ENCODE data around the gene CDK18.

CDK18 gene

DNA sequence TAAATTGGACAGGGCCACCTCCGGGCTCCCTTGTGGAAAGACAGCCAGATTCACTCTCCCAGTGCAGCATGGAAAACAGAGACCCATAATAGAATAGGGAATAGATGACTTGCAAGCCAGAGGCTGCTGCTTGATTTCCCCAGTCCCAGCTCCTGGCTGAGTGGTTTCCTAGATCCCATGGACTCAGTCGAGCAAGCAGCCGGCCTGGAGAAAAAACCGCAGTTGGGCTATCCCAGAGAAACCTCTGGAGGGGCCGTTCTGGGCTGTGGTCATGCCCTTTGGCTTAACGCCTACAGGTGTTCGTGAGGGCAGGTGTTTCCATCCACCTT, 65.7 kb downstream of the CDK18 start:
- Histone ChIP-seq H4K20me1 (ENCODE audit: insufficient read depth) (no peaks in the 10 kb centered on the region), H3K79me2 (ENCODE audit: insufficient read depth, low read depth) (no peaks in the 10 kb centered on the region), H3K27me3 (ENCODE audit: insufficient read depth, low read depth) (peaks cover 40% of the 10 kb centered on the region), H3K4me2 (no peak overlapping the region), H3K27ac (no peak overlapping the region), H3K9ac (no peak overlapping the region), H3K4me1 (ENCODE audit: low read depth, poor library complexity, severe bottlenecking) (no peaks in the 10 kb centered on the region), H2AFZ (ENCODE audit: low read depth) (no peak overlapping the region), H3K36me3 (ENCODE audit: insufficient read depth) (no peaks in the 10 kb centered on the region), H3K4me3 (IDR thresholded peaks at IDR 0.05; ENCODE audit: insufficient read depth, low read depth, low read length) (no peak overlapping the region)
- TF ChIP-seq, protein P1, sequence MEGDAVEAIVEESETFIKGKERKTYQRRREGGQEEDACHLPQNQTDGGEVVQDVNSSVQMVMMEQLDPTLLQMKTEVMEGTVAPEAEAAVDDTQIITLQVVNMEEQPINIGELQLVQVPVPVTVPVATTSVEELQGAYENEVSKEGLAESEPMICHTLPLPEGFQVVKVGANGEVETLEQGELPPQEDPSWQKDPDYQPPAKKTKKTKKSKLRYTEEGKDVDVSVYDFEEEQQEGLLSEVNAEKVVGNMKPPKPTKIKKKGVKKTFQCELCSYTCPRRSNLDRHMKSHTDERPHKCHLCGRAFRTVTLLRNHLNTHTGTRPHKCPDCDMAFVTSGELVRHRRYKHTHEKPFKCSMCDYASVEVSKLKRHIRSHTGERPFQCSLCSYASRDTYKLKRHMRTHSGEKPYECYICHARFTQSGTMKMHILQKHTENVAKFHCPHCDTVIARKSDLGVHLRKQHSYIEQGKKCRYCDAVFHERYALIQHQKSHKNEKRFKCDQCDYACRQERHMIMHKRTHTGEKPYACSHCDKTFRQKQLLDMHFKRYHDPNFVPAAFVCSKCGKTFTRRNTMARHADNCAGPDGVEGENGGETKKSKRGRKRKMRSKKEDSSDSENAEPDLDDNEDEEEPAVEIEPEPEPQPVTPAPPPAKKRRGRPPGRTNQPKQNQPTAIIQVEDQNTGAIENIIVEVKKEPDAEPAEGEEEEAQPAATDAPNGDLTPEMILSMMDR (conservative IDR thresholded peaks at IDR 0.05; ENCODE audit: low read depth, low read length) = no peak

DNA sequence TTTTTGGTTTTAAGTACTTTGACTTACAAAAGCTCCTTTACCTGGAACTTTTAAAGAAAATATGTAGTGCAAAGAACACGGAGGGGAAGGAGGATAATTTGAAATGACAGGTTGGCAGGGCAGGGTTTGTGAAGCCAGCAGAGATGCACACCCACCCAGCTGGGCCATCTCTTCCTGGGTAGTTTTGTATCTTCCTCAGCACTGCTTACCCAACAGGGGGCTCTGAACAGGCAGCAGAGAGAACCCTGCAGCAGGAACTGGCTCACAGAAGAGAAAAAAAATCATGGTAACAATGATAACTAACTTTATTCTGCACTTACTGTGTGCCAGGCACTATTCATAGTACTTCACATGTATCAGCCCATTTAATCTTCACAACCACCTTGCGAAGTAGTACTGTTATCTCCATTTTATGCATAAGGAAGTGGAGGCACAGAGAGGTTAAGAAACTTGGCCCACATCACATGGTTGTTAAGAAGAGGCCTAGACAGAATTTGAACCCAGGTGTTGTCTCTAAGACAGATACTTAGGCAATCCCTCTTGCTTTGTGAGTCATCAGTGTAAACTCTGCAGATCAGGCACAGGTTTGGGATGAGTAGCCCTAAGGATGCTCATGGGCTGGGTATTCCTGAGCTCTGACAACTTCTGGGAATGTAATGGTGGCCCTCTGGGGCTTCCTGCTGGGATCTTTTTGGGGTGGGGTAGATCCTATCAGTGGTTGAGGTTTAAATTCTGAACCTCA, 66.5 kb downstream of the CDK18 start:
- no peak overlapping the region for H3K9ac ChIP-seq
- TF ChIP-seq, protein P1 (conservative IDR thresholded peaks at IDR 0.05; ENCODE audit: low read depth, low read length) = no peak

DNA sequence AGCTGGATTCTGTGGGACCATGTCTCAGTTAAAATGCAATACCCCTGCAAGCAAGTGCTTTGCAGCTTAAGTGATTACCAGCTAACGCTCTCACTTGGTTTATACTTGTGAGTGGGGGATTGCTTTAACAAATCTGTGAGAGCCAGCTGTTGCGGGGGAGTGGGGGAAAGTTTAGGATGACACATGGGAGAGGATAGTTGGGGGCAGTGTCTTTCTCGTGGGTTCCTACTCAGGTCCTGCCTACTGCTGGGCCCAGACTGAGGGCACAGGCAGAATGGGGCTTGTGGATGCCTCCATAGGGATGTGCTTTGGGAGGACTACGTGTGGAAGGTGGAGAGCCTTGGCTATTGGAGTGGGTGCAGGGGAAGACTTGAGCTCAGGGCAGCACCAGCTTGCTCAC, 67.3 kb downstream of the CDK18 start:
- Histone ChIP-seq H2AFZ (ENCODE audit: low read depth) (no peak overlapping the region), H3K36me3 (ENCODE audit: insufficient read depth) (no peaks in the 10 kb centered on the region), H3K27ac (no peak overlapping the region), H4K20me1 (ENCODE audit: insufficient read depth) (no peaks in the 10 kb centered on the region), H3K27me3 (ENCODE audit: insufficient read depth, low read depth) (peaks cover 40% of the 10 kb centered on the region), H3K9ac (no peak overlapping the region), H3K4me3 (IDR thresholded peaks at IDR 0.05; ENCODE audit: insufficient read depth, low read depth, low read length) (no peak overlapping the region), H3K4me2 (no peak overlapping the region), H3K4me1 (ENCODE audit: low read depth, poor library complexity, severe bottlenecking) (no peaks in the 10 kb centered on the region), H3K79me2 (ENCODE audit: insufficient read depth, low read depth) (no peaks in the 10 kb centered on the region)
- TF ChIP-seq, protein P1 (conservative IDR thresholded peaks at IDR 0.05; ENCODE audit: low read depth, low read length) = no peak

More for the DNA sequence above, 66.5 kb downstream of the CDK18 start:
- H3K27ac ChIP-seq = no peak overlapping the region
- H2AFZ ChIP-seq (ENCODE audit: low read depth) = no peak overlapping the region
- no peaks in the 10 kb centered on the region for H3K36me3 ChIP-seq (ENCODE audit: insufficient read depth)
- no peaks in the 10 kb centered on the region for H3K4me1 ChIP-seq (ENCODE audit: low read depth, poor library complexity, severe bottlenecking)
- H3K4me2 ChIP-seq = no peak overlapping the region
- no peaks in the 10 kb centered on the region for H4K20me1 ChIP-seq (ENCODE audit: insufficient read depth)
- H3K27me3 ChIP-seq (ENCODE audit: insufficient read depth, low read depth) = peaks cover 36% of the 10 kb centered on the region
- no peaks in the 10 kb centered on the region for H3K79me2 ChIP-seq (ENCODE audit: insufficient read depth, low read depth)
- no peak overlapping the region for H3K4me3 ChIP-seq (IDR thresholded peaks at IDR 0.05; ENCODE audit: insufficient read depth, low read depth, low read length)

DNA sequence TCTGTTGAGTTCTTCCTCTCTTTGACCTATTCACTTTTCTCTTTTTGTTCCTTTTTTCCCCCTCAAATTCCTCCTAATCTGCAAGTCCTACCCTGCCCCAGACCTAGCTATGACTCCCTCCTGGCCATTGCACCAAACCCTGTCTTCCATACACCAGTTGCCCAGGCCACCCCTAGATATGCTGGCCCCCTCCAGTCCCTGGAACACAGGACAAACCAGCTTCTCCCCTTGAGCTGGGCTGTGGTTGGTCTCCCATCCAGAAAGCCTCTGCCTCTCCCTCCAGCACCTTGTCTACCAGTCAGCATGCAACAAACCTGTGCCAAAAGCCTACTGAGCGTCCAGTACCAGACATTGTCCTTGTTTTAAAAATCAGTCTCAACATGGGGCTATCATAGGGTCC, 68.0 kb downstream of the CDK18 start:
- H3K79me2 ChIP-seq (ENCODE audit: insufficient read depth, low read depth) = no peaks in the 10 kb centered on the region
- H3K4me1 ChIP-seq (ENCODE audit: low read depth, poor library complexity, severe bottlenecking) = no peaks in the 10 kb centered on the region
- H3K27ac ChIP-seq = no peak overlapping the region
- peaks cover 40% of the 10 kb centered on the region for H3K27me3 ChIP-seq (ENCODE audit: insufficient read depth, low read depth)
- no peaks in the 10 kb centered on the region for H3K36me3 ChIP-seq (ENCODE audit: insufficient read depth)
- H3K9ac ChIP-seq = no peak overlapping the region
- TF ChIP-seq, protein P1 (conservative IDR thresholded peaks at IDR 0.05; ENCODE audit: low read depth, low read length) = no peak
- H4K20me1 ChIP-seq (ENCODE audit: insufficient read depth) = no peaks in the 10 kb centered on the region
- no peak overlapping the region for H3K4me3 ChIP-seq (IDR thresholded peaks at IDR 0.05; ENCODE audit: insufficient read depth, low read depth, low read length)
- no peak overlapping the region for H2AFZ ChIP-seq (ENCODE audit: low read depth)
- H3K4me2 ChIP-seq = no peak overlapping the region
